NCI-H345 treated with DMSO at 0.1 percent for 48 hours (cell line): Measurements from ENCODE around the gene A3GALT2.
"Not testable (repeated sequence)": the region's sequence is repeated elsewhere in the genome, so short reads cannot be mapped to it uniquely, and the experiment has no call there.

ENCODE experiments used
- DNase-seq: peaks from one replicate; lab custom pipeline; 2025; ENCODE audit not compliant: unreplicated experiment; lab: John Stamatoyannopoulos, UW

Gene A3GALT2

GRCh38 chr1:33316601-33317000, 4.3 kb downstream of the A3GALT2 start:
- no peak for DNase-seq

GRCh38 chr1:33314416-33314815, 6.5 kb downstream of the A3GALT2 start:
- no peak for DNase-seq

GRCh38 chr1:33312413-33312749, 8.5 kb downstream of the A3GALT2 start:
- no peak for DNase-seq

- no peak for DNase-seq
These were observed 9.0 kb downstream of the A3GALT2 start for GRCh38 chr1:33311706-33312412.

GRCh38 chr1:33310702-33311101, 10.2 kb downstream of the A3GALT2 start:
- DNase-seq, result no peak

- DNase-seq, result not testable (repeated sequence)
These were observed 11.5 kb downstream of the A3GALT2 start for GRCh38 chr1:33309351-33309750.

- DNase-seq, result no peak
These were observed 13.4 kb downstream of the A3GALT2 start for GRCh38 chr1:33307494-33307864.

GRCh38 chr1:33306653-33307493, 14.0 kb downstream of the A3GALT2 start:
- DNase-seq, result no peak

- DNase-seq, result no peak
These were observed 14.9 kb downstream of the A3GALT2 start for GRCh38 chr1:33305816-33306652.

- no peak for DNase-seq
These were observed 15.9 kb downstream of the A3GALT2 start for GRCh38 chr1:33305016-33305415.

- no peak for DNase-seq
These were observed 18.6 kb downstream of the A3GALT2 start for GRCh38 chr1:33302325-33302724.

GRCh38 chr1:33301273-33301984, 19.5 kb downstream of the A3GALT2 start:
- DNase-seq, result no peak

GRCh38 chr1:33300673-33301072, 20.2 kb downstream of the A3GALT2 start:
- no peak for DNase-seq

- no peak for DNase-seq
These were observed 21.3 kb downstream of the A3GALT2 start for GRCh38 chr1:33299461-33300155.

GRCh38 chr1:33298623-33299277, 22.1 kb downstream of the A3GALT2 start:
- peak; percentile 29 for DNase-seq

GRCh38 chr1:33297911-33298622, 22.8 kb downstream of the A3GALT2 start:
- DNase-seq, result no peak

GRCh38 chr1:33296824-33297223, 24.1 kb downstream of the A3GALT2 start:
- no peak for DNase-seq

GRCh38 chr1:33296082-33296458, 24.8 kb downstream of the A3GALT2 start:
- no peak for DNase-seq

- peak; percentile 46 for DNase-seq
These were observed 25.3 kb downstream of the A3GALT2 start for GRCh38 chr1:33295450-33296081.
